ENCODE results near the gene EPB41L4B. TPM values are rescaled to one million over a fixed set of nuclear protein-coding genes. Genes with fewer than 3 reads are reported as not detected.

EPB41L4B gene
- total and polyA plus RNA-seq, 9 donors = 6.2 to 14.3 (median 6.8) TPM

GRCh38 chr9:109251080-109251775 lies 69.6 kb downstream of the EPB41L4B start:
- no peaks in the 10 kb centered on the region for H3K9me3 ChIP-seq (replicated peaks; ENCODE audit: control insufficient read depth, low read depth, low read length)
- no peaks in the 10 kb centered on the region for H3K27me3 ChIP-seq (ENCODE audit: control insufficient read depth, insufficient read depth, low read length)
- H3K36me3 ChIP-seq (ENCODE audit: control insufficient read depth, insufficient read depth, low read length) = no peaks in the 10 kb centered on the region
- H3K4me3 ChIP-seq (ENCODE audit: low read length) = no peak overlapping the region
- peaks cover 5% of the 10 kb centered on the region for H3K4me1 ChIP-seq (ENCODE audit: control insufficient read depth, insufficient read depth, low read length)
- WGBS (ENCODE audit: insufficient coverage) = 71% methylated on average over 5 of the region's 10 CpGs
- no peak overlapping the region for H3K27ac ChIP-seq (ENCODE audit: low read length)
- no peak for DNase-seq

- Histone ChIP-seq H3K4me3 (ENCODE audit: low read length) (no peak overlapping the region), H3K9me3 (replicated peaks; ENCODE audit: control insufficient read depth, low read depth, low read length) (no peaks in the 10 kb centered on the region), H3K4me1 (ENCODE audit: control insufficient read depth, insufficient read depth, low read length) (peaks cover 5% of the 10 kb centered on the region), H3K27me3 (ENCODE audit: control insufficient read depth, insufficient read depth, low read length) (no peaks in the 10 kb centered on the region), H3K27ac (ENCODE audit: low read length) (no peak overlapping the region), H3K36me3 (ENCODE audit: control insufficient read depth, insufficient read depth, low read length) (no peaks in the 10 kb centered on the region)
- no peak for DNase-seq
- WGBS (ENCODE audit: insufficient coverage) = no CpG with 5 or more reads among the region's 3 CpGs
These were observed 70.1 kb downstream of the EPB41L4B start for GRCh38 chr9:109250771-109251079.

GRCh38 chr9:109250311-109250741 lies 70.5 kb downstream of the EPB41L4B start:
- 92% methylated on average over 10 of the region's 12 CpGs for WGBS (ENCODE audit: insufficient coverage)
- no peaks in the 10 kb centered on the region for H3K27me3 ChIP-seq (ENCODE audit: control insufficient read depth, insufficient read depth, low read length)
- no peak overlapping the region for H3K4me3 ChIP-seq (ENCODE audit: low read length)
- DNase-seq = no peak
- H3K36me3 ChIP-seq (ENCODE audit: control insufficient read depth, insufficient read depth, low read length) = no peaks in the 10 kb centered on the region
- no peaks in the 10 kb centered on the region for H3K9me3 ChIP-seq (replicated peaks; ENCODE audit: control insufficient read depth, low read depth, low read length)
- H3K4me1 ChIP-seq (ENCODE audit: control insufficient read depth, insufficient read depth, low read length) = peaks cover 5% of the 10 kb centered on the region
- no peak overlapping the region for H3K27ac ChIP-seq (ENCODE audit: low read length)

DNA sequence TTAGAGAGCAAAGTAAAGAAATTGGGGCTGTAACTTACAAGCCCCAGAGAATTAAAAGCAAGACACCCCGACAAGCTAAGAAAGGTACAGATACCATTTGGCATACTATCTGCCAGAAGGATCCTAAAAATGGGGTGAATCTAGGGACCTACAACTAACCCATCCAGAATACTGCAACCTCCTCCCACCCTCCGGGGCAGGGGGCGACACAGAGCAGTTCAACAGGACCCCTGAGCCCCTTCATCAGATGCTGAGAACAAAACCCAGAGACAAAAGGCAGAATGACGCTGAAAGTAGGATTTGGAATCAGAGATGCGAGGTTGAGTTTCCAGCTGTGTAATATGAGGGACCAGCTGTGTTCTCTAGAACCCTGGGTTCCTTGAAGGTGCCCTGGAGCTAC lies 71.2 kb downstream of the EPB41L4B start:
- H3K4me3 ChIP-seq (ENCODE audit: low read length) = no peak overlapping the region
- no peaks in the 10 kb centered on the region for H3K27me3 ChIP-seq (ENCODE audit: control insufficient read depth, insufficient read depth, low read length)
- 83% methylated on average over 2 of the region's 5 CpGs for WGBS (ENCODE audit: insufficient coverage)
- no peak for DNase-seq
- no peak overlapping the region for H3K27ac ChIP-seq (ENCODE audit: low read length)
- no peaks in the 10 kb centered on the region for H3K36me3 ChIP-seq (ENCODE audit: control insufficient read depth, insufficient read depth, low read length)
- H3K9me3 ChIP-seq (replicated peaks; ENCODE audit: control insufficient read depth, low read depth, low read length) = no peaks in the 10 kb centered on the region
- H3K4me1 ChIP-seq (ENCODE audit: control insufficient read depth, insufficient read depth, low read length) = peaks cover 5% of the 10 kb centered on the region

DNA sequence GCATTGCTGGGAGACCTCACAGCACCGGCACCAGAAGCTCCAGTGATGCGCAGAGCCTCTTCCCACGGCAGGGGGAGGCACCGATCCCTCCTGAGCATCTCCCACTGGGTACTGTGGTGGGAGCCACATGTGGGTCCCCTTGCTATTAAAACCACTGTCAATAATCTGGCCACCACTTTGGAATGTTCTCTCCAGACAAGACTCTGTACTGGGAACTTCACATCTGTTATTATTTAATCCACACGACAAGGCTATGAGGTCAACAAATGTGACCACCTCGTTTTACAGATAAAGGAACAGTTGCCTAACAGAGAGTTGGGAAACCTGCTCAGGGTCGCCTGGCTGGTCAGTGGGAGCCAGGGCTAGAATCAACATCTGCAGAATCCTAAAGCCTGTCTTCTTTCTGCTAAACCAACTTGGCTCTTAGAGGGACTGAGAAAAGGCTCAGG lies 72.7 kb downstream of the EPB41L4B start:
- no peak for DNase-seq
- Histone ChIP-seq H3K36me3 (ENCODE audit: control insufficient read depth, insufficient read depth, low read length) (no peaks in the 10 kb centered on the region), H3K4me1 (ENCODE audit: control insufficient read depth, insufficient read depth, low read length) (peaks cover 3% of the 10 kb centered on the region), H3K27ac (ENCODE audit: low read length) (no peak overlapping the region), H3K4me3 (ENCODE audit: low read length) (no peak overlapping the region), H3K27me3 (ENCODE audit: control insufficient read depth, insufficient read depth, low read length) (no peaks in the 10 kb centered on the region), H3K9me3 (replicated peaks; ENCODE audit: control insufficient read depth, low read depth, low read length) (no peaks in the 10 kb centered on the region)
- 39% methylated on average over 7 of the region's 7 CpGs for WGBS (ENCODE audit: insufficient coverage)

DNA sequence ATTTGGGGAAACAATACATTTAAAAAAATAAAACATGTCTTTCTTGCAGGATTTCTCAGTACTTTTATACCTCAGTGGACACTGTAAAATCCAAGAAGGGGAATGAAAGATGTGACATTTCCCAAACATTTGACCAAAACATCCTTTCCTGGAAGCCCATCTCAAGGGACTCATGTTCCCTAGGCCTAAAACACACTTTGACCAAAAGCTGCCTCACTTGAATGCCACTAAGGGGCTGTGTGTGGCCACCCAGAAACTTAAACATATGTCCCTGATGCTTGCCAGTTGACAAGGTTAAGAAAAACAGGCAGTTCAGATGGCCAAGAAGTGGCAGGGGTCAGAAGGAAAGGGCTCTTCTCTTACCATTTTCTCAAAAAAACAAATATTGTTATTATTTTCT lies 73.6 kb downstream of the EPB41L4B start:
- Histone ChIP-seq H3K27ac (ENCODE audit: low read length) (no peak overlapping the region), H3K36me3 (ENCODE audit: control insufficient read depth, insufficient read depth, low read length) (no peaks in the 10 kb centered on the region), H3K4me3 (ENCODE audit: low read length) (no peak overlapping the region), H3K4me1 (ENCODE audit: control insufficient read depth, insufficient read depth, low read length) (peaks cover 3% of the 10 kb centered on the region), H3K27me3 (ENCODE audit: control insufficient read depth, insufficient read depth, low read length) (no peaks in the 10 kb centered on the region), H3K9me3 (replicated peaks; ENCODE audit: control insufficient read depth, low read depth, low read length) (no peaks in the 10 kb centered on the region)
- no peak for DNase-seq

DNA sequence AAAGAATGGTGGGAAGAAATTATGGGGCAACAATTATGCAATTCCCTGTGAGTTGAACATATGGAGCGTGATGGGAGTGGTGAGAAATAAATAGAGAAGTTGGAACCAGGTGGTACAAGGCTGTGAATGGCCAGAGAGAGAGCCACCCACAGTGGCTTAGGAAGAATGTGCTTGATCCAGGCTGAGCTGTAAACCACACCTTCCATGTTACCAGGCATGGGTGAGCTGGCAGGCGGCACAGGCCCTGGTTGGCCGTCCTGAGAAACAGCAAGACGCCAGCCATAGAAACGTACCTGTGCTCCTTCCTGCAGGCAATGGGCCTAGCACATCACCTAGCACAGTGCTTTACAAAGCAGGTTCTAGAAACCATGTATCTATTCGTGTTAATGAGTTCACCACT lies 74.3 kb downstream of the EPB41L4B start:
- H3K9me3 ChIP-seq (replicated peaks; ENCODE audit: control insufficient read depth, low read depth, low read length) = no peaks in the 10 kb centered on the region
- no peak for DNase-seq
- H3K4me3 ChIP-seq (ENCODE audit: low read length) = no peak overlapping the region
- peaks cover 3% of the 10 kb centered on the region for H3K4me1 ChIP-seq (ENCODE audit: control insufficient read depth, insufficient read depth, low read length)
- H3K27ac ChIP-seq (ENCODE audit: low read length) = no peak overlapping the region
- WGBS (ENCODE audit: insufficient coverage) = 90% methylated on average over 1 of the region's 6 CpGs
- H3K27me3 ChIP-seq (ENCODE audit: control insufficient read depth, insufficient read depth, low read length) = no peaks in the 10 kb centered on the region
- no peaks in the 10 kb centered on the region for H3K36me3 ChIP-seq (ENCODE audit: control insufficient read depth, insufficient read depth, low read length)

- H3K27me3 ChIP-seq (ENCODE audit: control insufficient read depth, insufficient read depth, low read length) = no peaks in the 10 kb centered on the region
- no peak overlapping the region for H3K27ac ChIP-seq (ENCODE audit: low read length)
- no peaks in the 10 kb centered on the region for H3K36me3 ChIP-seq (ENCODE audit: control insufficient read depth, insufficient read depth, low read length)
- H3K4me3 ChIP-seq (ENCODE audit: low read length) = no peak overlapping the region
- peaks cover 3% of the 10 kb centered on the region for H3K4me1 ChIP-seq (ENCODE audit: control insufficient read depth, insufficient read depth, low read length)
- 85% methylated on average over 6 of the region's 6 CpGs for WGBS (ENCODE audit: insufficient coverage)
- no peaks in the 10 kb centered on the region for H3K9me3 ChIP-seq (replicated peaks; ENCODE audit: control insufficient read depth, low read depth, low read length)
- DNase-seq = no peak
These were observed 75.5 kb downstream of the EPB41L4B start for GRCh38 chr9:109245310-109245897.

GRCh38 chr9:109244179-109245132 lies 76.4 kb downstream of the EPB41L4B start:
- Histone ChIP-seq H3K4me3 (ENCODE audit: low read length) (no peak overlapping the region), H3K27me3 (ENCODE audit: control insufficient read depth, insufficient read depth, low read length) (no peaks in the 10 kb centered on the region), H3K4me1 (ENCODE audit: control insufficient read depth, insufficient read depth, low read length) (peaks cover 3% of the 10 kb centered on the region), H3K27ac (ENCODE audit: low read length) (no peak overlapping the region), H3K36me3 (ENCODE audit: control insufficient read depth, insufficient read depth, low read length) (no peaks in the 10 kb centered on the region), H3K9me3 (replicated peaks; ENCODE audit: control insufficient read depth, low read depth, low read length) (no peaks in the 10 kb centered on the region)
- 20% methylated on average over 5 of the region's 9 CpGs for WGBS (ENCODE audit: insufficient coverage)
- DNase-seq = peak; percentile 78

GRCh38 chr9:109242741-109243140 lies 78.1 kb downstream of the EPB41L4B start:
- Histone ChIP-seq H3K9me3 (replicated peaks; ENCODE audit: control insufficient read depth, low read depth, low read length) (no peaks in the 10 kb centered on the region), H3K4me3 (ENCODE audit: low read length) (no peak overlapping the region), H3K36me3 (ENCODE audit: control insufficient read depth, insufficient read depth, low read length) (peaks cover 2% of the 10 kb centered on the region), H3K27me3 (ENCODE audit: control insufficient read depth, insufficient read depth, low read length) (no peaks in the 10 kb centered on the region), H3K4me1 (ENCODE audit: control insufficient read depth, insufficient read depth, low read length) (peaks cover 2% of the 10 kb centered on the region), H3K27ac (ENCODE audit: low read length) (no peak overlapping the region)
- no peak for DNase-seq
- WGBS (ENCODE audit: insufficient coverage) = no CpG with 5 or more reads among the region's 2 CpGs
